ENCODE results near the gene CXXC5.

The CXXC5 gene

DNA sequence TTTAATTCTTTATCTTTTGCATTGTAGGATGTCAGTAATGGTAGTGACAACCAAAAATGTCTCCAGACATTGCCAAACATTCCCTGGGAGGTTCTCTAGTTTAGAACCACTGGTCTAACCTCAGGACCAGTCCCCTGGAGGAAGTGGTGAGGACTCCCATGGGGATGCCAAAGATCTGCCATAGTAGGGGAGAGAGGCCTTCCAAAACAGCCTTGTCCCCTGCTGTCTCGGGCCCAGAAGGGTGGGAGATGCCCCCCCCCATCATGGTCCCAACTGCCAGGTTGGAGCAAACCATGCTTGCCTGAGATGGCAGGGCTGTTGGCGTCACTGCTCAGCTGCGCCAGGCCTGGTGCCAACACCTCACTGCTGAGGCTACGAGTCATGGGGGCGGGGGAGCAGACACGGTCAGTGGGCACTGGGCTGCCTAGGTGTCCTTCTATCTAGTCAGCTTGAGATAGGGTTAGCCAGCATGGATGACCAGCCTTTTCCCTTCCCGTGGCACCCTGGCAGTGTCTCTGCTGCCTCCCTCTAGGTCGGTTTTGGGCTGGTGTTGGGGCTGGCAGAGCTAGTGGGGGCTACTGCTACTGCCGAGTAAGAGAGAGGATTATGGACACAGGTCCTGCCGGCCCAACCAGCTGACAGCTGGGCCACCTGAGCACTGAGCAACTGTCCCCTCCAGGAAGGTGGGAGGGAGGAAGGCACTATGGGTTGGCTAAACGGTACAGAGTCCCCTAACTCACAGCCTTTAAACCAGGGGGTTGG, 8.3 kb upstream of the CXXC5 start:
- no peak overlapping the region for H3K4me3 ChIP-seq
- no peaks in the 10 kb centered on the region for H3K9me3 ChIP-seq
- TF ChIP-seq, protein P1, sequence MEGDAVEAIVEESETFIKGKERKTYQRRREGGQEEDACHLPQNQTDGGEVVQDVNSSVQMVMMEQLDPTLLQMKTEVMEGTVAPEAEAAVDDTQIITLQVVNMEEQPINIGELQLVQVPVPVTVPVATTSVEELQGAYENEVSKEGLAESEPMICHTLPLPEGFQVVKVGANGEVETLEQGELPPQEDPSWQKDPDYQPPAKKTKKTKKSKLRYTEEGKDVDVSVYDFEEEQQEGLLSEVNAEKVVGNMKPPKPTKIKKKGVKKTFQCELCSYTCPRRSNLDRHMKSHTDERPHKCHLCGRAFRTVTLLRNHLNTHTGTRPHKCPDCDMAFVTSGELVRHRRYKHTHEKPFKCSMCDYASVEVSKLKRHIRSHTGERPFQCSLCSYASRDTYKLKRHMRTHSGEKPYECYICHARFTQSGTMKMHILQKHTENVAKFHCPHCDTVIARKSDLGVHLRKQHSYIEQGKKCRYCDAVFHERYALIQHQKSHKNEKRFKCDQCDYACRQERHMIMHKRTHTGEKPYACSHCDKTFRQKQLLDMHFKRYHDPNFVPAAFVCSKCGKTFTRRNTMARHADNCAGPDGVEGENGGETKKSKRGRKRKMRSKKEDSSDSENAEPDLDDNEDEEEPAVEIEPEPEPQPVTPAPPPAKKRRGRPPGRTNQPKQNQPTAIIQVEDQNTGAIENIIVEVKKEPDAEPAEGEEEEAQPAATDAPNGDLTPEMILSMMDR (IDR thresholded peaks at IDR 0.05) = no peak
- DNase-seq = peak in 1 of 2 donors; percentile 64
- intact Hi-C loops (cut with DNase I; ENCODE audit: low total_unique reads) = loop anchor here (10.0 kb wide), 1 partner anchor 205 kb away; no protein-coding TSS in a partner anchor
- no peaks in the 10 kb centered on the region for H3K27me3 ChIP-seq
- H3K27ac ChIP-seq = no peak overlapping the region
- no peaks in the 10 kb centered on the region for H3K36me3 ChIP-seq
- peaks cover 7 to 53% (median 35%) of the 10 kb centered on the region in 4 donors for H3K4me1 ChIP-seq

DNA sequence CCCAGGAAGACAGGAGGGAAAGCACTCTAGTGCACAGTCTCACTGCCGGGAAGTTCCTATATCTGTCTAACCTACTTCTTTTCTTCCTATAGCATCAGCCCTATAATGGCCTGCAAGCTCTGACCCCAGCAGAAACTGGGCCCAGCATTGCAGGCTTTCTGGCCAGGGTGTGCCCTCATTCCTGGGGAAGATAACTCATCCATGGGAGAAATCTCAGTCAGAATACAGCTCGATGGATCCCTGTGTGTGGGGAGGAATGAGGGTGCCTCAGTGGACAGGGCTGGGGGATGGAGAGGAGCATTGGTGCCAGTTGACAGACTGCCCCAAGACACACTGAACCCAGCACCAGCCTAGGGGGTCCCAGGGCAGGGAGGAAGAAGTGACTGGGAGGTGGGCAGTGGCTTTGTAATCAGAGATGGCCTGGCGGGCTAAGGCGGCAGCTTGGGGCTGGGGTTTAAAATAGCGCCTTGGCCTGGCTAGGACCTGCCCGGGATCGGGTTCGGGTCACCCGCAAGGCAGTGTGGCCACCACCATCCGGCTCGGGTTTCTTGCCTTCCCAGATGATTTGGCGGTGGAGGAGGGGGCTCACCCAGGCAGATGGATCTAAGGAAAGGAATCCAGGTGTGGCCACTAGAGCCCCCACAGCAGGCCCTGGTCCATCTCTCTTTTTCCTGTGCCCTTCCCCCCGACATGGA, 7.6 kb upstream of the CXXC5 start:
- intact Hi-C loops (cut with DNase I; ENCODE audit: low total_unique reads) = no loop called here

DNA sequence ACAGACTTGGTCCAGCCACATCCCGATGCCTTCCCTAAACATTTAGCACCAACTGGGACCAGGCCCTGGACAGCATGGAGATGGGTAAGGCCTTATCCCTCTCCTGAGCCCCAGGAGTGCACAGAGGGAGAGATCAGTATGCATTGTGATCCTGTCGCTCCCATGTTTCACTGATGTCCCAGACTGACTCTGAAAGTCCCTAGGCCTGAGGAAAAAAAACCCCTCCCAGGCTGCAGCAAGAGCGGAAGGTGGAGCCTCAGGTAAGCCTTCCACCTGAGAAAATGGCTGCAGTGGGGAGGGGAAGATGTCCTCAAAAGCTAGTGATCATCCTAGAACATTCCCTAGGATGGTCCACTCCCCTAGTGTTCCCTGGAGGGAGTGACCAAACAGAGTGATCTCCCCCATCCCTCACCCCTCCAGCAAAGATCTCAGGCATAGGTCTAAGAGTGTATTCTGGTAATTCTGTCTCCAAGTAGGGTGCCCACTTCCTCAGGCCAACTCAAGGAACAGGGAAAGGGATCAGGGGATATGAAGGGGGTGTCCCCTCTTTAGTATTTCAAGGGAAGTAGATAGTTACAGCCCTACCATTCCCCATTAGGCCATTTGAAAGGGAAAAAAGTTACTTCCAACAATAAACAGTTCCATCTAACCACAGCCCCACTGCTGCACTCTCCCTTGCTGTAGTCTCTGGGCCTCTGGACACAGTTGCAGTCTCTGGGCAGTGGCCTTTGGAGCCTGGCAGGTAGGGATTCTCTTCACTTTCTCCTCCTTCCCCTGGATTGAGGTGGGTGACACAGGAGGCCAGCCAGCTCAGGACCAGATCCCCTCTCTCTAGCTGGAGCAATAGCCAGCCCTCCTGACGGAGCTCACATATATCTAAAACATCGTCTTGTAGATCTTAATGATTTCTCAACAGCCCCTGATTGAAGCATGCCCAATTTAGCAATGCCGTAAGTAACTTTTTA, 6.8 kb upstream of the CXXC5 start:
- no peaks in the 10 kb centered on the region for H3K36me3 ChIP-seq
- DNase-seq = peak; percentile 16 to 55
- intact Hi-C loops (cut with DNase I; ENCODE audit: low total_unique reads) = no loop called here
- H3K4me1 ChIP-seq = peaks cover 7 to 40% (median 27%) of the 10 kb centered on the region in 4 donors
- no peaks in the 10 kb centered on the region for H3K9me3 ChIP-seq
- no peaks in the 10 kb centered on the region for H3K27me3 ChIP-seq
- TF ChIP-seq, protein P1 (IDR thresholded peaks at IDR 0.05) = no peak
- no peak overlapping the region for H3K4me3 ChIP-seq
- H3K27ac ChIP-seq = no peak overlapping the region

More for the DNA sequence above, 7.6 kb upstream of the CXXC5 start:
- Histone ChIP-seq H3K9me3 (no peaks in the 10 kb centered on the region), H3K4me1 (peaks cover 7 to 49% (median 33%) of the 10 kb centered on the region in 4 donors), H3K27ac (no peak overlapping the region), H3K4me3 (no peak overlapping the region), H3K27me3 (no peaks in the 10 kb centered on the region), H3K36me3 (no peaks in the 10 kb centered on the region)
- peak; percentile 15 to 59 for DNase-seq
- TF ChIP-seq, protein P1 (IDR thresholded peaks at IDR 0.05) = no peak

DNA sequence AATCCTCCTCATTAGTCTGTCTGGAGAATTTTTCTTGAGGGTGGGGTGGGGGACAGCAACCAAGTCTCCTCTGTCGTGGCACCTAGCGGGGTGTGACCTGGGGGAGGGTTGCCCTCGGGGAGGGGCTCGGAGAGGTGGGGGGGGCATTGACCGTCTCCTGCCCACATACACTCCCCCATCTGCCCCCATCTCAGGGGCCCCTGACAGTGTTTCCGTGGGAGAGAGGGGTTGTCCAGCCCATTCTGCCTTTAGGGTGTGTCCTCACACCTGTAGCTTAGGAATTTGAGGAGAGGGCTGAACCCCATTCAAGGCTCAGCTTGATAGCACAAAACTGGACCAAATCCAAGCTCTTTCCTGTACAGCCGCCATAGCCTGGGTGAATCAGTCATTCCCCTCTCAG, 5.9 kb upstream of the CXXC5 start:
- DNase-seq = peak in 1 of 2 donors; percentile 40
- Histone ChIP-seq H3K4me3 (no peak overlapping the region), H3K9me3 (no peaks in the 10 kb centered on the region), H3K4me1 (peaks cover 7 to 40% (median 22%) of the 10 kb centered on the region in 4 donors), H3K27ac (no peak overlapping the region), H3K27me3 (no peaks in the 10 kb centered on the region), H3K36me3 (no peaks in the 10 kb centered on the region)
- TF ChIP-seq, protein P1 (IDR thresholded peaks at IDR 0.05) = no peak
- intact Hi-C loops (cut with DNase I; ENCODE audit: low total_unique reads) = no loop called here
